K562 treated with DMSO at 1 percent for 12 hours (cell line): Measurements from ENCODE around the gene OR10H4. TPM values are rescaled to one million over a fixed set of nuclear protein-coding genes. Genes with fewer than 3 reads are reported as not detected.

Experiments
- total RNA-seq: library from RNA; unstranded; fragments of 300-600 nt; gene quantifications from 2 replicates; pipeline ENCODE4 v1.2.3, GENCODE V29; 2022; ENCODE audit not compliant: insufficient read depth

Gene OR10H4, protein sequence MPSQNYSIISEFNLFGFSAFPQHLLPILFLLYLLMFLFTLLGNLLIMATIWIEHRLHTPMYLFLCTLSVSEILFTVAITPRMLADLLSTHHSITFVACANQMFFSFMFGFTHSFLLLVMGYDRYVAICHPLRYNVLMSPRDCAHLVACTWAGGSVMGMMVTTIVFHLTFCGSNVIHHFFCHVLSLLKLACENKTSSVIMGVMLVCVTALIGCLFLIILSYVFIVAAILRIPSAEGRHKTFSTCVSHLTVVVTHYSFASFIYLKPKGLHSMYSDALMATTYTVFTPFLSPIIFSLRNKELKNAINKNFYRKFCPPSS
- not detected in 2 replicates for total RNA-seq

GRCh38 chr19:15948223-15949058 lies at the start of gene OR10H4:
OR10H4 (plus strand) TSS chr19:15949008; CDS start chr19:15949008, 0 bp downstream.

DNA sequence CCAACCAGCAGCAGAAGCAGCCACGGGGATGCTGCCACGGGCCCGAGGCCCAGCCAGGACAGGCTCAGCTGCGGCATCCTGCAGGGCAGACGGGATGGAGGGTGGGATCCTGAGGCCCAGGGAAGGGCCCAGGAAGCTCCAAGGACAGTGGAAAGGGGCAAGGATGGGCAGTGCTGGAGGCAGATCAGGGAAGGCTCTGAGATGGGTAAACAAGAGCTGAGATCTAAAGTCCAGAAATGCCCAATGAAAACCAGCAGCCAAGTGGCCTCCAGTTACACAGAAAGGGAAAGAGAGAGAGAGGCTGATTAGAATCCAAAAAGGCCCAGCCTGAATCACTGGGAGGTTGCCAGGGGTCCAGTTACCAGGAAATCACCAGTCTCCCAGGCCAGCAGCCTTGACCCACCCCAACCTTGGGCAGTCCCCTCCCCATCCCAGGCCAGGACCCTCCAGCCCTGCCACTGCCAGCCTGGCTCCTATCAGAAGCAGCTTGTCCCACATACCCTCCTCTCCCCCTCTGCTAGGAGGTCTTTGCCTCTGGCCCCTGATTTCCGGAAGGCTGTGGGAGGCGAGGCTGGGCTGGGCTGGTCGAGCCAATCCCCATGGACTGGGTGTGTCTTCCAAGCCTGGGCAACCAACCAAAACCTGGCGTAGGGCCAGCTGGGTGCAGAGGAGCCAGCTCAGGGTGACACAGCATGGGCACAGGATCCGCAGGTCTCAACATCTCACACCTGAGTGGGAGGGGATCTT lies 14.3 kb upstream of the OR10H4 start, which contains the start of gene CYP4F11:
CYP4F11 (minus strand) TSS at position 198 of the 747 bp plus-strand sequence; CDS start at position 77, 121 bp downstream.

Other genes starting within 250 kb of the OR10H4 start
- not detected in 2 replicates for gene OR10H2, start 221.0 kb upstream of the OR10H4 start, total RNA-seq
- not detected in 2 replicates for gene OR10H3, start 211.0 kb upstream of the OR10H4 start, total RNA-seq
- not detected in 2 replicates for gene OR10H5, start 161.3 kb upstream of the OR10H4 start, total RNA-seq
- not detected in 2 replicates for gene OR10H1, start 133.3 kb upstream of the OR10H4 start, total RNA-seq
- gene CYP4F2, start 50.9 kb upstream of the OR10H4 start, total RNA-seq = not detected in 2 replicates
- not detected in 2 replicates for gene CYP4F11, start 14.5 kb upstream of the OR10H4 start, total RNA-seq
- 76.6 and 158 TPM in 2 replicates for gene TPM4, start 127.5 kb downstream of the OR10H4 start, total RNA-seq
- 13.7 and 36.2 TPM in 2 replicates for gene RAB8A, start 162.9 kb downstream of the OR10H4 start, total RNA-seq
- 0.47 TPM in 1 of 2 replicates, not detected in the other for gene HSH2D, start 194.7 kb downstream of the OR10H4 start, total RNA-seq
- not detected in 2 replicates for gene CIB3, start 224.5 kb downstream of the OR10H4 start, total RNA-seq
- 70.7 and 94.8 TPM in 2 replicates for gene FAM32A, start 236.4 kb downstream of the OR10H4 start, total RNA-seq
- gene AP1M1, start 248.9 kb downstream of the OR10H4 start, total RNA-seq = 71.7 and 114 TPM in 2 replicates